PC-3 (cell line): ENCODE results near the gene GIGYF1. TPM values are rescaled to one million over a fixed set of nuclear protein-coding genes. Genes with fewer than 3 reads are reported as not detected.

Experiments
- ATAC-seq: fragments of 200-7000 bp; cut with Tn5 transposase; 2 replicates; pipeline ENCODE4 v1.9.1; 2020; ENCODE audit warnings: mild to moderate bottlenecking, moderate library complexity
- BruUV-seq: library from RNA; stranded (reverse); fragments of 400-500 nt; replicated peaks from 2 replicates; lab custom pipeline; 2021; lab: Mats Ljungman, UMichigan
- CTCF ChIA-PET: fragments of 300-600 bp; sonication (Branson Sonifier 250); formaldehyde crosslinking; loops from one replicate; lab custom pipeline; 2022; ENCODE audit warnings: antibody characterized with exemption; lab: Charles Lee
- POLR2A ChIA-PET: fragments of 300-600 bp; sonication (Branson Sonifier 250); formaldehyde crosslinking; loops from one replicate; lab custom pipeline; 2022; ENCODE audit warnings: antibody characterized with exemption; ENCODE audit not compliant: unreplicated experiment; lab: Charles Lee
- DNase-seq: peaks from one replicate; pipeline ENCODE4 v3.0.0-alpha.2; 2015
- H2AFZ ChIP-seq: fragments of 300-600 bp; sonication (generic); 2 replicates; pipeline ENCODE4 v1.6.0; 2016; ENCODE audit warnings: antibody characterized with exemption, low read length
- H3F3A ChIP-seq: fragments of 300-600 bp; sonication (generic); one replicate; pipeline ENCODE4 v1.6.0; 2017; ENCODE audit warnings: antibody characterized with exemption, low read length, control low read depth, mild to moderate bottlenecking; ENCODE audit not compliant: unreplicated experiment
- H3K27ac ChIP-seq: fragments of 300-600 bp; sonication (generic); 2 replicates; pipeline ENCODE4 v1.5.1; 2016; ENCODE audit warnings: mild to moderate bottlenecking, low read length
- H3K27me3 ChIP-seq: fragments of 300-600 bp; sonication (generic); 2 replicates; pipeline ENCODE4 v1.6.1; 2016; ENCODE audit warnings: low read length, mixed read lengths
- H3K36me3 ChIP-seq: fragments of 300-600 bp; sonication (generic); 2 replicates; pipeline ENCODE4 v1.6.1; 2016; ENCODE audit warnings: low read depth, mixed run types, low read length, mixed read lengths
- H3K4me1 ChIP-seq: fragments of 300-600 bp; sonication (generic); 2 replicates; pipeline ENCODE4 v1.5.1; 2016; ENCODE audit warnings: low read length; ENCODE audit not compliant: insufficient read depth
- H3K4me2 ChIP-seq: fragments of 300-600 bp; sonication (generic); 2 replicates; pipeline ENCODE4 v1.6.0; 2016; ENCODE audit warnings: low read length
- H3K4me3 ChIP-seq: fragments of 300-600 bp; sonication (generic); 2 replicates; pipeline ENCODE4 v1.5.1; 2016; ENCODE audit warnings: mild to moderate bottlenecking, low read length, mixed read lengths
- H3K79me2 ChIP-seq: fragments of 300-600 bp; sonication (generic); 2 replicates; pipeline ENCODE4 v1.6.1; 2017; ENCODE audit warnings: low read length, mixed read lengths
- H3K9ac ChIP-seq: fragments of 300-600 bp; sonication (generic); 2 replicates; pipeline ENCODE4 v1.6.0; 2016; ENCODE audit warnings: mild to moderate bottlenecking, low read length
- H3K9me2 ChIP-seq: fragments of 300-600 bp; sonication (generic); replicated peaks from 2 replicates; pipeline ENCODE4 v1.6.1; 2016; ENCODE audit warnings: mixed run types, low read length, mixed read lengths
- H3K9me3 ChIP-seq: fragments of 300-600 bp; sonication (generic); 2 replicates; pipeline ENCODE4 v1.6.1; 2016; ENCODE audit warnings: low read length, mixed read lengths
- H4K20me1 ChIP-seq: fragments of 300-600 bp; sonication (generic); 2 replicates; pipeline ENCODE4 v1.6.1; 2016; ENCODE audit warnings: low read length, mixed read lengths
- CTCF ChIP-seq: fragments of 300-600 bp; sonication (generic); conservative IDR thresholded peaks from 2 replicates; pipeline ENCODE4 v1.5.1; 2017; ENCODE audit warnings: antibody characterized with exemption, low read depth, mild to moderate bottlenecking, low read length
- EZH2 ChIP-seq: fragments of 300-600 bp; sonication (generic); IDR thresholded peaks from one replicate; pipeline ENCODE4 v1.6.1; 2017; ENCODE audit warnings: antibody characterized with exemption, mild to moderate bottlenecking, low read length; ENCODE audit not compliant: unreplicated experiment
- EZH2phosphoT487 ChIP-seq: fragments of 300-600 bp; sonication (generic); IDR thresholded peaks from 2 replicates; pipeline ENCODE4 v1.6.1; 2018; ENCODE audit warnings: mild to moderate bottlenecking, antibody characterized with exemption, low read length, borderline replicate concordance
- intact Hi-C: fragments of 100-400 bp; cut with micrococcal nuclease; formaldehyde crosslinking; loops from 2 replicates; pipeline ENCODE4 v1.9.0; 2023
- total RNA-seq: library from RNA; depleted of rRNA; stranded (reverse); fragments of >200 nt; gene quantifications from 2 replicates; pipeline ENCODE4 v1.2.3, GENCODE V29; 2014

The GIGYF1 gene
- total RNA-seq, 1 experiment from 2014 or later = 26.6 TPM

- TF ChIP-seq EZH2 (no peak), CTCF (no peak), EZH2phosphoT487 (no peak)
- intact Hi-C loops = no loop called here
- no TSS peak for BruUV-seq
- no peaks in the 10 kb centered on the region for H3F3A ChIP-seq
- no peaks in the 10 kb centered on the region for H3K27me3 ChIP-seq
- peaks cover 25% of the 10 kb centered on the region for H3K79me2 ChIP-seq
- no peaks in the 10 kb centered on the region; the same call in 1 of the 2 replicates for H3K36me3 ChIP-seq
- H3K9me3 ChIP-seq = no peaks in the 10 kb centered on the region
- ChIA-PET CTCF (interaction anchor here (1.0 kb wide), 1 partner anchor 10 kb away, joined by 3 read pairs; the partner anchor contains the start of gene POP7), POLR2A (no interaction called here)
- 0 out of 2 replicates have a peak, but pooled peaks cover 3% of the 10 kb centered on the region for H3K9me2 ChIP-seq
- peaks cover under 1% of the 10 kb centered on the region for H4K20me1 ChIP-seq
- no peak overlapping the region for H3K9ac ChIP-seq
- no peak overlapping the region for H3K4me3 ChIP-seq
- H2AFZ ChIP-seq = no peak overlapping the region
- H3K4me2 ChIP-seq = no peak overlapping the region
- no peak for ATAC-seq
- no peak for DNase-seq
- no peak overlapping the region for H3K27ac ChIP-seq
- peaks cover 12% of the 10 kb centered on the region for H3K4me1 ChIP-seq
Observed at GRCh38 chr7:100696123-100696521, 2.1 kb upstream of the GIGYF1 start.

- Histone ChIP-seq H3K79me2 (peaks cover 52% of the 10 kb centered on the region), H3F3A (no peaks in the 10 kb centered on the region), H3K4me3 (peak overlapping the region; percentile 96), H4K20me1 (peaks cover 5% of the 10 kb centered on the region), H3K36me3 (no peaks in the 10 kb centered on the region; the same call in none of the 2 replicates), H2AFZ (no peak overlapping the region), H3K9ac (peak overlapping the region; percentile 91), H3K27me3 (no peaks in the 10 kb centered on the region), H3K9me2 (no peaks in the 10 kb centered on the region), H3K4me1 (peaks cover 12% of the 10 kb centered on the region), H3K4me2 (peak overlapping the region; percentile 90), H3K9me3 (no peaks in the 10 kb centered on the region), H3K27ac (no peak overlapping the region)
- no TSS peak for BruUV-seq
- ChIA-PET CTCF (interaction anchor here (0.6 to 0.7 kb wide), 2 partner anchors 55 to 81 kb away, joined by 4 read pairs; partner anchors contain the start of gene MOSPD3), POLR2A (interaction anchor here (0.6 to 1.1 kb wide), 3 partner anchors 13 to 164 kb away, joined by 3 to 6 read pairs (median 4); partner anchors contain the start of genes MOSPD3 and POP7)
- ATAC-seq (peak; percentile 42), DNase-seq (no peak)
- TF ChIP-seq EZH2phosphoT487 = no peak
- intact Hi-C loops = loop anchor here (5.0 kb wide), 1 partner anchor 106 kb away; the partner anchor contains the start of genes FBXO24 and LRCH4
Observed at GRCh38 chr7:100693312-100694097, 545 bp downstream of the GIGYF1 start.

GRCh38 chr7:100692578-100692961, 1.5 kb downstream of the GIGYF1 start:
- Histone ChIP-seq H3K4me2 (peak overlapping the region; percentile 90), H3K4me1 (peaks cover 12% of the 10 kb centered on the region), H3K27ac (no peak overlapping the region), H3K4me3 (peak overlapping the region; percentile 96), H3K79me2 (peaks cover 54% of the 10 kb centered on the region), H3K27me3 (no peaks in the 10 kb centered on the region), H4K20me1 (peaks cover 5% of the 10 kb centered on the region), H3F3A (no peaks in the 10 kb centered on the region), H3K9me2 (no peaks in the 10 kb centered on the region), H3K36me3 (no peaks in the 10 kb centered on the region; the same call in none of the 2 replicates), H2AFZ (no peak overlapping the region), H3K9me3 (no peaks in the 10 kb centered on the region), H3K9ac (peak overlapping the region; percentile 91)
- POLR2A ChIA-PET = interaction anchor here (0.7 to 1.1 kb wide), 2 partner anchors 19 to 80 kb away, joined by 3 to 6 read pairs; partner anchors contain the start of genes GNB2 and MOSPD3
- BruUV-seq = TSS peak; percentile 44
- CTCF ChIA-PET = interaction anchor here (0.7 kb wide), 2 partner anchors 33 to 54 kb away, joined by 4 read pairs; no protein-coding TSS in a partner anchor
- no peak for TF ChIP-seq CTCF
- TF ChIP-seq EZH2phosphoT487 = no peak
- TF ChIP-seq EZH2 = no peak
- ATAC-seq (no peak), DNase-seq (no peak)
- intact Hi-C loops = loop anchor here (5.0 kb wide), 1 partner anchor 105 kb away; the partner anchor contains the start of genes FBXO24 and LRCH4
